ENCODE measurements around the gene RNF168. TPM values are rescaled to one million over a fixed set of nuclear protein-coding genes. Genes with fewer than 3 reads are reported as not detected.

Gene RNF168
- total and polyA plus RNA-seq, 9 donors: 8.0 to 29.3 (median 19.5) TPM

GRCh38 chr3:196546537-196546936, 43.0 kb upstream of the RNF168 start:
- Histone ChIP-seq H3K27ac (no peak overlapping the region), H3K9me3 (no peaks in the 10 kb centered on the region), H3K4me1 (ENCODE audit: insufficient read depth) (no peaks in the 10 kb centered on the region), H3K36me3 (no peaks in the 10 kb centered on the region), H3K4me3 (no peak overlapping the region), H3K27me3 (no peaks in the 10 kb centered on the region)
- TF ChIP-seq, protein P1, sequence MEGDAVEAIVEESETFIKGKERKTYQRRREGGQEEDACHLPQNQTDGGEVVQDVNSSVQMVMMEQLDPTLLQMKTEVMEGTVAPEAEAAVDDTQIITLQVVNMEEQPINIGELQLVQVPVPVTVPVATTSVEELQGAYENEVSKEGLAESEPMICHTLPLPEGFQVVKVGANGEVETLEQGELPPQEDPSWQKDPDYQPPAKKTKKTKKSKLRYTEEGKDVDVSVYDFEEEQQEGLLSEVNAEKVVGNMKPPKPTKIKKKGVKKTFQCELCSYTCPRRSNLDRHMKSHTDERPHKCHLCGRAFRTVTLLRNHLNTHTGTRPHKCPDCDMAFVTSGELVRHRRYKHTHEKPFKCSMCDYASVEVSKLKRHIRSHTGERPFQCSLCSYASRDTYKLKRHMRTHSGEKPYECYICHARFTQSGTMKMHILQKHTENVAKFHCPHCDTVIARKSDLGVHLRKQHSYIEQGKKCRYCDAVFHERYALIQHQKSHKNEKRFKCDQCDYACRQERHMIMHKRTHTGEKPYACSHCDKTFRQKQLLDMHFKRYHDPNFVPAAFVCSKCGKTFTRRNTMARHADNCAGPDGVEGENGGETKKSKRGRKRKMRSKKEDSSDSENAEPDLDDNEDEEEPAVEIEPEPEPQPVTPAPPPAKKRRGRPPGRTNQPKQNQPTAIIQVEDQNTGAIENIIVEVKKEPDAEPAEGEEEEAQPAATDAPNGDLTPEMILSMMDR (IDR thresholded peaks at IDR 0.05): no peak
- TF ChIP-seq POLR2A (IDR thresholded peaks at IDR 0.05) (no peak), EP300 (IDR thresholded peaks at IDR 0.05) (no peak)
- WGBS, 3 donors: 80 to 89% (median 82%) methylated on average over 5 of the region's 5 CpGs
- no peak for DNase-seq
- intact Hi-C loops (cut with DNase I): no loop called here

DNA sequence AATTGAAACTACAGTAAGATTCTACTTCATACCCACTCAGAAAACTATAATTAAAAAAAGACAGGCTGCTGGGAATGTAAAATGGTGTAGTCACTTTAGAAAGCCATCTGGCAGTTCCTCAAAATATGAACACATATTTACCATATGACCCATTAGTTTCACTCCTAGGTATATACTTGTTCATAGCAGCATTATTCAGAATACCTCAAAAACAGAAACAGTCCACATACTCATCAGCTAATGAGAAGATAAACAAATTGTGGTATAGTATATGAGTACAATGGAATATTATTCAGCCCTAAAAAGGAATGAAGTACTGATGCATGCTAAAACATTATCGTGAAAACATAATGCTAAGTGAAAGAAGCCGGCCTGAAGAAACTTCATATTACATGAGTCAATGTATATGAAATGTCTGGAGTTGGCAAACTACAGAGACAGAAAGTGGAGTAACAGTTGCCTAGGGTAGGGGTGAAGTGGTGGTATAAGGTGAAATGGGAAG, 41.0 kb upstream of the RNF168 start:
- H3K27ac ChIP-seq: no peak overlapping the region
- intact Hi-C loops (cut with DNase I): no loop called here
- H3K27me3 ChIP-seq: no peaks in the 10 kb centered on the region
- H3K4me3 ChIP-seq: no peak overlapping the region
- H3K36me3 ChIP-seq: no peaks in the 10 kb centered on the region
- 96 to 97% (median 96%) methylated on average over 2 of the region's 2 CpGs for WGBS, 3 donors
- no peak for DNase-seq
- no peak for TF ChIP-seq EP300 (IDR thresholded peaks at IDR 0.05)
- H3K9me3 ChIP-seq: no peaks in the 10 kb centered on the region
- H3K4me1 ChIP-seq (ENCODE audit: insufficient read depth): no peaks in the 10 kb centered on the region

DNA sequence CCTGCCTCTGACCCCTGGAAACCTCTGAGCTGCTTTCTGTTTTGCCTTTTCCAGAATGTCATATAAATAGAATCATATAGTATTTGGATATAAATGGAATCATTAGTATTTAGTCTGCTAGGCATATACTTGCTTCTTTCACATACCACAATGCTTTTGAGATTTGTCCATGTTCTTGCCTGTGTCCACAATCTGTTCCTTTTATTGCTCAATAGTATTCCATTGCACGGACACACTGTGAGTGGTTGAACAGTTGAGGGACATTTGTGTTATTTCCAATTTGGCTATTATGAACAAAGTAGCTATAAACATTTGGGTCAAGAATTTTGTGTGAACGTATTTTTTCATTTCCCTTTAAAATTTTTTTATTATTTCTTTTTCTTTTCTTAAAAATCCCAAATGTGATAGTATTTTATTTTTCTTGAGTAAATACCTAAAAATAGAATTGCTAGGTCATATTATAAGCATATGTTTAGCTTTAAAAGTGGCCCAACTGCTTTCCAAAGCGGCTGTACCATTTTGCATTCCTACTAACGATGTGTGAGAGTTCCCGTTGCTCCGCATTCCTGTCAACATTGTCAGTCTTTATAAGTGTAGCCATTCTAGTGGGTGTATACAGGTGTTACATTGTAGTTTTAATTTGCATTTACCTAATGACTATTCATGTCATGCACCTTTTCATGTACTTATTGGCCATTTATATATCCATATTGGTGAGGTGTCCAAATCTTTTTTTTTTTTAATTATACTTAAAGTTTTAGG, 38.3 kb upstream of the RNF168 start:
- DNase-seq: no peak
- Histone ChIP-seq H3K4me1 (ENCODE audit: insufficient read depth) (no peaks in the 10 kb centered on the region), H3K9me3 (no peaks in the 10 kb centered on the region), H3K4me3 (no peak overlapping the region), H3K27me3 (no peaks in the 10 kb centered on the region), H3K36me3 (no peaks in the 10 kb centered on the region), H3K27ac (no peak overlapping the region)
- intact Hi-C loops (cut with DNase I): no loop called here
- TF ChIP-seq POLR2A (IDR thresholded peaks at IDR 0.05) (no peak), EP300 (IDR thresholded peaks at IDR 0.05) (no peak)
- TF ChIP-seq, protein P1 (IDR thresholded peaks at IDR 0.05): no peak
- WGBS, 3 donors: 78 to 91% (median 87%) methylated on average over 6 of the region's 6 CpGs

- DNase-seq: peak in 3 of 5 donors; percentile 13 to 24 (median 20)
Measured at GRCh38 chr3:196537319-196537984, 33.9 kb upstream of the RNF168 start.

More at GRCh38 chr3:196537319-196537984, 33.9 kb upstream of the RNF168 start:
- 40 to 49% (median 46%) methylated on average over 18 of the region's 18 CpGs for WGBS, 3 donors
- H3K4me3 ChIP-seq: no peak overlapping the region
- H3K36me3 ChIP-seq: no peaks in the 10 kb centered on the region
- no peaks in the 10 kb centered on the region for H3K4me1 ChIP-seq (ENCODE audit: insufficient read depth)
- no peaks in the 10 kb centered on the region for H3K27me3 ChIP-seq
- no peak overlapping the region for H3K27ac ChIP-seq
- TF ChIP-seq POLR2A (IDR thresholded peaks at IDR 0.05) (no peak), EP300 (IDR thresholded peaks at IDR 0.05) (no peak)
- TF ChIP-seq, protein P1 (IDR thresholded peaks at IDR 0.05): no peak
- intact Hi-C loops (cut with DNase I): no loop called here
- peaks cover 0 to 3% of the 10 kb centered on the region in 2 donors for H3K9me3 ChIP-seq

Measured in ovary (tissue), 9 donors.